H9 (cell line): Measurements from ENCODE around the gene ADAM29. TPM values are rescaled to one million over a fixed set of nuclear protein-coding genes. Genes with fewer than 3 reads are reported as not detected.

Experiments
- DNase-seq: peaks from one replicate; pipeline ENCODE4 v3.0.0-alpha.2; 2017
- H2AFZ ChIP-seq: one replicate; pipeline ENCODE4 v1.6.1; 2013; ENCODE audit warnings: mild to moderate bottlenecking, low read length, control low read depth, moderate library complexity
- H2AK5ac ChIP-seq: 2 replicates; pipeline ENCODE4 v1.6.1; 2013; ENCODE audit warnings: low read length, control low read depth, mixed read lengths; ENCODE audit not compliant: insufficient read length
- H2BK120ac ChIP-seq: one replicate; pipeline ENCODE4 v1.6.1; 2013; ENCODE audit warnings: low read depth, mild to moderate bottlenecking, low read length, control low read depth, inconsistent platforms; ENCODE audit not compliant: poor library complexity, severe bottlenecking
- H2BK12ac ChIP-seq: 2 replicates; pipeline ENCODE4 v1.6.1; 2013; ENCODE audit warnings: low read length, control low read depth, mixed read lengths, low read depth; ENCODE audit not compliant: insufficient read length
- H2BK15ac ChIP-seq: 2 replicates; pipeline ENCODE4 v1.6.1; 2013; ENCODE audit warnings: low read depth, low read length, control low read depth
- H2BK20ac ChIP-seq: one replicate; pipeline ENCODE4 v1.6.1; 2013; ENCODE audit warnings: low read depth, mild to moderate bottlenecking, low read length, control low read depth, inconsistent platforms; ENCODE audit not compliant: poor library complexity, severe bottlenecking
- H2BK5ac ChIP-seq: 2 replicates; pipeline ENCODE4 v1.6.1; 2013; ENCODE audit warnings: low read length, control low read depth, mixed read lengths; ENCODE audit not compliant: insufficient read length
- H3K14ac ChIP-seq: 2 replicates; pipeline ENCODE4 v1.6.1; 2013; ENCODE audit warnings: low read length, control low read depth; ENCODE audit not compliant: insufficient read depth
- H3K18ac ChIP-seq: 2 replicates; pipeline ENCODE4 v1.6.1; 2013; ENCODE audit warnings: low read depth, mild to moderate bottlenecking, mixed read lengths, low read length, control low read depth; ENCODE audit not compliant: insufficient read length
- H3K23ac ChIP-seq: 2 replicates; pipeline ENCODE4 v1.6.1; 2013; ENCODE audit warnings: low read length, control low read depth, mixed read lengths, low read depth; ENCODE audit not compliant: insufficient read length
- H3K23me2 ChIP-seq: 2 replicates; pipeline ENCODE4 v1.6.1; 2013; ENCODE audit warnings: low read depth, mild to moderate bottlenecking, mixed read lengths, low read length, control low read depth; ENCODE audit not compliant: insufficient read length, poor library complexity, severe bottlenecking
- H3K27ac ChIP-seq: 2 replicates; pipeline ENCODE4 v1.5.1; 2013; ENCODE audit warnings: low read length, control low read depth, mixed read lengths, low read depth; ENCODE audit not compliant: insufficient read length
- H3K27me3 ChIP-seq: 2 replicates; pipeline ENCODE4 v1.6.1; 2013; ENCODE audit warnings: low read length, control low read depth, inconsistent platforms; ENCODE audit not compliant: insufficient read depth
- H3K4ac ChIP-seq: 2 replicates; pipeline ENCODE4 v1.6.1; 2013; ENCODE audit warnings: low read depth, mild to moderate bottlenecking, control low read depth, inconsistent platforms, low read length, moderate library complexity
- H3K4me1 ChIP-seq: 2 replicates; pipeline ENCODE4 v1.6.1; 2013; ENCODE audit warnings: low read length, control low read depth, inconsistent platforms; ENCODE audit not compliant: insufficient read depth
- H3K4me2 ChIP-seq: 2 replicates; pipeline ENCODE4 v1.6.1; 2013; ENCODE audit warnings: low read length, control low read depth, mixed read lengths; ENCODE audit not compliant: insufficient read length, insufficient read depth
- H3K56ac ChIP-seq: 2 replicates; pipeline ENCODE4 v1.6.1; 2013; ENCODE audit warnings: low read depth, mild to moderate bottlenecking, mixed read lengths, low read length, control low read depth; ENCODE audit not compliant: insufficient read length
- H3K79me1 ChIP-seq: 2 replicates; pipeline ENCODE4 v1.6.1; 2013; ENCODE audit warnings: low read depth, mild to moderate bottlenecking, moderate library complexity, low read length, control low read depth, inconsistent platforms; ENCODE audit not compliant: insufficient read depth, poor library complexity, severe bottlenecking
- H3K79me2 ChIP-seq: 2 replicates; pipeline ENCODE4 v1.6.1; 2013; ENCODE audit warnings: low read length, control low read depth, inconsistent platforms; ENCODE audit not compliant: insufficient read depth
- H3K9ac ChIP-seq: 2 replicates; pipeline ENCODE4 v1.6.1; 2013; ENCODE audit warnings: low read length, control low read depth, mixed read lengths; ENCODE audit not compliant: insufficient read length; ENCODE audit errors: extremely low read depth
- H3K9me3 ChIP-seq: one replicate; pipeline ENCODE4 v1.6.1; 2013; ENCODE audit warnings: low read depth, low read length, inconsistent platforms; ENCODE audit not compliant: control insufficient read depth
- H3T11ph ChIP-seq: one replicate; pipeline ENCODE4 v1.6.1; 2013; ENCODE audit warnings: mild to moderate bottlenecking, low read length, control low read depth, inconsistent platforms
- H4K20me1 ChIP-seq: one replicate; pipeline ENCODE4 v1.6.1; 2013; ENCODE audit not compliant: control insufficient read depth, insufficient read length, insufficient read depth
- H4K5ac ChIP-seq: 2 replicates; pipeline ENCODE4 v1.6.1; 2013; ENCODE audit warnings: low read depth, mild to moderate bottlenecking, mixed read lengths, low read length, control low read depth; ENCODE audit not compliant: insufficient read length
- H4K8ac ChIP-seq: replicated peaks from 2 replicates; pipeline ENCODE4 v1.6.1; 2013; ENCODE audit warnings: low read length, control low read depth, mixed read lengths, low read depth; ENCODE audit not compliant: insufficient read length
- H4K91ac ChIP-seq: 2 replicates; pipeline ENCODE4 v1.6.1; 2013; ENCODE audit warnings: low read depth, mild to moderate bottlenecking, moderate library complexity, mixed read lengths, low read length, control low read depth; ENCODE audit not compliant: insufficient read length
- H3K27ac Mint-ChIP-seq, 3 experiments: 2 replicates in 2 of 3; 3 replicates in 1 of 3; pipeline ENCODE4 v1.8.0; 2020 to 2021; ENCODE audit warnings: mixed read lengths in 3 of 3, mild to moderate bottlenecking in 1 of 3, moderate library complexity in 1 of 3
- H3K27me3 Mint-ChIP-seq: 2 replicates; pipeline ENCODE4 v1.8.0; 2021; ENCODE audit warnings: low read depth, mild to moderate bottlenecking, moderate library complexity, mixed read lengths
- H3K36me3 Mint-ChIP-seq, 3 experiments: 2 replicates in 2 of 3; 3 replicates in 1 of 3; pipeline ENCODE4 v1.8.0; 2020 to 2021; ENCODE audit warnings: low read depth in 3 of 3, mixed read lengths in 3 of 3; ENCODE audit not compliant: insufficient read depth in 1 of 3
- H3K4me1 Mint-ChIP-seq, 2 experiments: 2 replicates each; pipeline ENCODE4 v1.8.0; 2020; ENCODE audit warnings: mixed read lengths in 2 of 2
- H3K4me3 Mint-ChIP-seq, 2 experiments: 2 replicates in 1 of 2; 3 replicates in 1 of 2; pipeline ENCODE4 v1.8.0; 2020 to 2021; ENCODE audit warnings: mild to moderate bottlenecking in 2 of 2, mixed read lengths in 2 of 2, moderate library complexity in 1 of 2
- H3K9me3 Mint-ChIP-seq, 2 experiments: 2 replicates in 1 of 2; 3 replicates in 1 of 2; pipeline ENCODE4 v1.8.0; 2020; ENCODE audit warnings: mild to moderate bottlenecking in 2 of 2, mixed read lengths in 2 of 2, moderate library complexity in 1 of 2
- CTCF ChIP-seq: fragments of 200-600 bp; sonication (generic); conservative IDR thresholded peaks from 3 replicates; pipeline ENCODE4 v1.8.0; 2021; ENCODE audit warnings: antibody characterized with exemption, mild to moderate bottlenecking
- WGBS: extraction: QIAGEN DNeasy Blood & Tissue Kit; methylation state at CpG from one replicate; pipeline ENCODE4 v1.1.7; 2013; ENCODE audit warnings: missing lambda C conversion rate, low lambda C conversion rate, mixed read lengths; ENCODE audit not compliant: insufficient read length; ENCODE audit errors: extremely low coverage; 5-methylcytosine and 5-hydroxymethylcytosine counted together
- total RNA-seq: library from RNA; stranded (reverse); gene quantifications from 2 replicates; pipeline ENCODE4 v1.2.1, GENCODE V29; 2021

The ADAM29 gene
- total RNA-seq, 1 experiment from 2014 or later, result not detected

- DNase-seq, result no peak
- no peak overlapping the region for H2AFZ ChIP-seq
- no peak overlapping the region for H3K56ac ChIP-seq
- Mint-ChIP-seq H3K36me3 (peaks cover 0 to 4% (median 1%) of the 10 kb centered on the region in 3 experiments; a peak in 1 of 7 replicates), H3K4me3 (no peak overlapping the region), H3K27me3 (no peaks in the 10 kb centered on the region), H3K9me3 (peaks cover 3% of the 10 kb centered on the region in 2 experiments; a peak in 2 of 5 replicates), H3K4me1 (peaks cover 0 to 4% of the 10 kb centered on the region in 2 experiments; a peak in 1 of 4 replicates), H3K27ac (no peak overlapping the region)
- no peak overlapping the region for H3K23ac ChIP-seq
- no peak overlapping the region for H3K14ac ChIP-seq
- no peak overlapping the region for H3K4me2 ChIP-seq
- no peak overlapping the region for H4K8ac ChIP-seq
- no peak overlapping the region for H2BK12ac ChIP-seq
- no peak overlapping the region for H3T11ph ChIP-seq
- H4K91ac ChIP-seq, result no peak overlapping the region
- no peak overlapping the region for H3K27ac ChIP-seq
- no peaks in the 10 kb centered on the region for H3K79me1 ChIP-seq
- H2BK20ac ChIP-seq, result no peak overlapping the region
- WGBS, result 100% methylated on average over 1 of the region's 4 CpGs
- H3K23me2 ChIP-seq, result no peaks in the 10 kb centered on the region
- H3K18ac ChIP-seq, result no peak overlapping the region
- TF ChIP-seq CTCF, result no peak
- no peak overlapping the region for H3K4ac ChIP-seq
- H3K79me2 ChIP-seq, result no peaks in the 10 kb centered on the region
- no peak overlapping the region for H2BK15ac ChIP-seq
- no peak overlapping the region for H2BK5ac ChIP-seq
- no peak overlapping the region for H4K5ac ChIP-seq
- no peaks in the 10 kb centered on the region for H3K4me1 ChIP-seq
- H3K27me3 ChIP-seq, result no peaks in the 10 kb centered on the region
- no peaks in the 10 kb centered on the region for H4K20me1 ChIP-seq
- H3K9me3 ChIP-seq, result no peaks in the 10 kb centered on the region
- no peak overlapping the region for H3K9ac ChIP-seq
- no peak overlapping the region for H2BK120ac ChIP-seq
- H2AK5ac ChIP-seq, result no peak overlapping the region
These were observed 16.2 kb downstream of the ADAM29 start for GRCh38 chr4:174934360-174934759.
